GM18502 (cell line): ENCODE results near the gene MTR.

ENCODE experiments used
- ATAC-seq: cut with Tn5 transposase; IDR thresholded peaks from one replicate; pipeline ENCODE4 v1.9.1; 2021; ENCODE audit warnings: mild to moderate bottlenecking; ENCODE audit not compliant: unreplicated experiment, poor library complexity

MTR gene

DNA sequence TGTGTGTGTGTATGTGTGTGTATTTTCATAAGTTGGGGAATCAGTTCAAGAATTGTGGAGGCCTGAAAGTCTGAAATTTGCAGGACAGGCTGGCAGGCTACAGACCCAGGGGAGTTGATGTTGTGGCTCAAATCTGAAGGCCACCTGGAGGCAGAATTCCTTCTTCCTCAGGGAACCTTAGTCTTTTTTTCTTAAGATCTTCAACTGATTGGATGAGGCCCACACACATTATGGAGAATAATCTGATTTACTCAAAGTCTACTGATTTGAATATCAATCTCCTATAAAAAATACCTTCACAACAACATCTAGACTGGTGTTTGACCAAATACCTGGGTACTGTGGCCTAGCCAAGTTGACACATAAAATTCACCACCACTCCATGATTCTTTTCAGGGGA, 147.3 kb downstream of the MTR start:
- ATAC-seq = no peak

DNA sequence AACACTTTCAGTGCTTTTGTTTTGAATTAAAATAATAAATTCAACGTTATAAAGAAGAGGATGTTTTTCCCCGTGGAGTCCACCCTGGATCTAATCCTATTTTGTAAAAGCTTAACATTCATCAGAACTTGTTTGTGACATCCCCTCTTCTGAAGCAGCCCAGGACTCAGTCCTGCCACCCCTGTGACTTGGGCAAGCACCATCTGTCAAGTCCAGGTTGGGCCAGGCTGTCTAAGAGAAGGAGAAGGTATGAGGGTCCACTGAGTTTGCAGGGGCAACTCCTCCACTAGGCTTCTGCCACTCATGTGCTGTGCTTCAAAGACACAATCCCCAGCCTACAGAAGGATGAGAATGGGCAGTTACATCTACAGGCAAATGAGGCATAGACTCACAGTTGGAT, 149.5 kb downstream of the MTR start:
- ATAC-seq = no peak

DNA sequence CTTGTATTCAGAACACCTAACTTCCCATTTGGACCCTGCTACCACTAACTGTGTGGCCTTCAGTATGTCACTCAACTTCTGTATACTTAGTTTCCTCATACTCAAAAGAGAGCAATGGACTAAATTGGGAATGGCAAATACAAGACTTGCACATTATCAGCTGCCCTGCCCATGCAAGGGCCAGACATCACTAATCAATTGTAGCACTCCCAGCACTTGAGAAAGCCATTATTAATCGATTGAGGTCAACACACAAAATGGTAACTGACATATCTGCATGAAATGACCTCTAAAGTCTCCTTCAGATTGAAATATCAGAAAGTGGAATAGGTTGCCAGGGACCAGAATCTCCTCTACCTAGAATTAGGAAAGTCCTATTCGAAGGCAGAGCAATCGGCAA, 149.9 kb downstream of the MTR start:
- no peak for ATAC-seq

DNA sequence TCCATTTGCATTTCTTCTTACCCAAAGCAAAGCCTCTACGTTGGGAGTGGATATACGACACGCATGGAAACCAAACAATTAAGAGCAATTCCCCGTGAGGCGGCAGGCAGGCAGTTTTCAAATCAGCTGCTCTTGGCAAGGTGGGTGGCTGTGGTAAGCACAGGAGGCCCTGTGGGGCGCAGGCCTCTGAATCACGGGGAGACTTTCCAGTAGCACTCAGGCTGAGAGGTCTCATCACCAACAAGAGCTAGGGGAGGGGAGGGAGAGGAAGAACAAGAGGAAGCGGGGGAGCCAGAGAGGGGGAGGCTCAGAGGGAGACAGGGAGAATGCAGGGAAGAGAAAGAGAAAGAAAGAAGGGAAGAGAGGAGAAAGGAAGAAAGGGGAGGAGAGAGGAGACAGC, 152.7 kb downstream of the MTR start:
- ATAC-seq = no peak

DNA sequence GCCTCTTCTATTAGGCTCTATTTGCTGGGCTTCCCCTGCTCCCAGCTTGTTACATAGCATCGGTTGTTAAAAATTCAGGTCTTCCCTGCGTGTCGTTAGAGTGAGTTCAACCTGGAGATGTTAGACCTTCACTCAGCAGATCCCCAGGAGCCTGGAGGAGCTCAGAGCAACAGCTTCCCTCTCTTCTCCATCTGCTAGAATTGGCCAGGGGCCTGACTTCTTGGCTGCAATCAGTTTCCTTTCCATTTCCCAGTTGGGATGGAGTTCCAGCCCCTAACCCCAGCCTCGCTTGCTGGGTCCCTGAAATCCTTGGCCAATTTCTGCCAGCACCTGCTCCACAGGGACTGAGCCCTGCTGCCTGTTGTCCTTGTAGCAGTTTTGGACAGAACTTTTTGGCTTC, 153.3 kb downstream of the MTR start:
- ATAC-seq = no peak

DNA sequence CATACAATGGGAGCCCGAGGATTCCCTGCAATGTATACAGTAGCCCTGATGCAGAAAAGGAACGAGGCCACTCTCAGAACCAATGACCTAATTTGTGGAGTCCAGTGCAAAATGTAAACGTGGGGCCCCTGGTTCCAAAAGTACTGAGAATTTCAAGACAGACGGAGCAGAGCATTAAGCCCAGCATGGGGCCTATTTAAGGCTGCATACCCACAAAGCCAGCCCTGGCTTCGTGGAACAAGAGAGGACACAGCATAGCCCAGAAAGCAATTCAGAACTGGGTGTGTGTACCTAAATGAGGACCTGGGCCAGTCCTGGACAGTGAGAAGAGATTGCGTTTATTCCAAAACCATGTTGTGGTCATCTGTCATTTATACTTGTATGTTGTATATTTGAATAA, 153.9 kb downstream of the MTR start:
- ATAC-seq = no peak

DNA sequence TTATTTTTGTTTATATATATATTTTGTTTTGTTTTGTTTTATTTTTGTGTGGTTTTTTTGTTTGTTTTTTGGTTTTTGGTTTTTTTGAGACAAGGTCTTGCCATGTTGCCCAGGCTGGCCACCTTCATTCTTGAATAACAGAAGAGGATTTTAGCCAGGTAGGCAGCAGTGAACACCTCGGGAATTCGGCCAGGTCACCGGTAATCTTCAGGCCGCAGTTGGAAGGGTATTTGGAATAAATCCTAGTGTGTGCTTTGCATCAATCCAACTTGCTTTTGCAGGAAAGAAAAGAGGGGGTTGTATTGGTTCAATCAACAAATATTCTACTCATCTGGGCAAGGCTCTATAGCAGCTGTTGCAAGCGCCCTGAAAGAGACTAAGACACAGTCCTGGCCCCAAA, 155.3 kb downstream of the MTR start:
- ATAC-seq = no peak

DNA sequence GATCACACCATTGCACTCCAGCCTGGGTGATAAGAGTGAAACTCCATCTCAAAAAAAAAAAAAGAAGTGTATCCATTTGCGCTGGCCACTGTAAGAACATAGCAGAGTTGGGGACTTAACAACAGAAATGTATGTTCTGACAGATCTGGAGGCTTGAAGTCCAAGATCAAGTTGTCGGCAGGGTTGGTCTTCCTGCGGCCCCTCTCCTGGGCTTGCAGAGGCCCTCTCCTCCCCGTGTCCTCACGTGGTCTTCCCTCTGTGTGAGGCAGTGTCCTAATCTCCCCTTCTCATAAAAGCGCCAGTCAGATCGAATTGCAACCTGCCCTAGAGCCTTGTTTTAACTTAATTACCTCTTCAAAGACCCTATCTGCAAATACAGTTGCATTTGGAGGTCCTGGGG, 156.6 kb downstream of the MTR start:
- ATAC-seq = no peak

DNA sequence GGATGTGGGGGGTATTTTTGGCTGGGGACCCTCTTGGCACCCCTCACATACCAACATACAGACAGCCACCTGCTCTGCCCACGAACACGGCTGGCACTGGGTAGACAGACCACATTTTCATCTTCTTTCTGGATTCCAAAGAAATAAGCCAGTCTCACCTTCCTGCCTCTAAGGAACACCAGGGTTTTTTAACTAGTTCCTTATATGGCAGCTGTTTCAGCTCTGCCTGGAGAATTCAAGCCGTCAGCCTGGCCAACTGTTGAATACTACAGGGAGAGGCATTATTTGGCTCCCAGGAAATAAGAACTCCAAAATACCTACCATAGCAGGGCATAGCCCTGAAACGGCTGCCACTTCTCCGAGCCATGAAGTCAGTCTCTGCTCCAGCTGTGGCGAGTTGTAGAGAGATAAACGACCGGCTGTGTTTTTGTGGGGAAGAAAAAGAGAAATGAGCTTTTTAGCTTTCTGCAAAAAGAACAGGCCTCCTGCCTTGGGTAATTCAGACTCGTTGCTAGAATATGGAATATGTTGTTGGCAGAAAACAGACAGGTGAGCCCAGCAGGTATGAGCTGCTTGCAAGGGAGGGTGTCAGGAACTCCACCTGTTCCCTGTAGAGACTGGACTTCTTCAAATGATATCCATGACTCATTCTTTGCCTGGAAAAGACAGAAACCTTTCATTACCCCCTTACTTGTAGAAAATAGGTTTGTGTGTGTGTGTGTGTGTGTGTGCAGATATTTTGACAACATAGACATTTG, 157.3 kb downstream of the MTR start:
- ATAC-seq = no peak

DNA sequence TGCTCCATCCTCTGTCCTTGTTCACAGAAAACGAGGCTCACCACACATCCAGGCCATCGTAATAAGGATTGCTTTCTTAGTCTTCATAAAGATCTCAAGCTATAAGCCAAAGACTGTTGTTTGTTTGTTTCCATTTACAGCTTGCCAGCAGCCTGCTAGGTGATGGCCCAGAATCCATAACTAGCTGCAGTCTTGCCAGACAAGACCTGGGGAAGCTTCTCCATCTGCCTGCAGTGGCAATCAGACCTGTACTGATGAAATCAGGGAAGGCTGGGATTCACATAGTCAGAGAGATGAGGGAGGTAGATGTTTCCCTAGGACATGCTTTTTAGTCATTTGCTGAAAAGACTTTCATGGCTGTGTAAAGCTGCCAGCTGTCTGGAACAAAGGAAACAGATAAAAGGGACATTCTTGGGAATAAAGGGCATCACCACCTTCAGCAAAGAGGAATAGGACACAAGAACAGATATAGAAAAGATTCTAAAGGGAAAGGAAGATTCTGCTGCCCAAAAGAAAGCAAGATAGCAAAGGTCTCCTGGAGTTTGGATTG, 158.1 kb downstream of the MTR start:
- no peak for ATAC-seq
